NCI-H146 treated with DMSO at 0.1 percent for 48 hours (cell line): Measurements from ENCODE around the gene MAP2.

Experiments
- DNase-seq: peaks from one replicate; lab custom pipeline; 2025; ENCODE audit not compliant: unreplicated experiment; lab: John Stamatoyannopoulos, UW

Gene MAP2

DNA sequence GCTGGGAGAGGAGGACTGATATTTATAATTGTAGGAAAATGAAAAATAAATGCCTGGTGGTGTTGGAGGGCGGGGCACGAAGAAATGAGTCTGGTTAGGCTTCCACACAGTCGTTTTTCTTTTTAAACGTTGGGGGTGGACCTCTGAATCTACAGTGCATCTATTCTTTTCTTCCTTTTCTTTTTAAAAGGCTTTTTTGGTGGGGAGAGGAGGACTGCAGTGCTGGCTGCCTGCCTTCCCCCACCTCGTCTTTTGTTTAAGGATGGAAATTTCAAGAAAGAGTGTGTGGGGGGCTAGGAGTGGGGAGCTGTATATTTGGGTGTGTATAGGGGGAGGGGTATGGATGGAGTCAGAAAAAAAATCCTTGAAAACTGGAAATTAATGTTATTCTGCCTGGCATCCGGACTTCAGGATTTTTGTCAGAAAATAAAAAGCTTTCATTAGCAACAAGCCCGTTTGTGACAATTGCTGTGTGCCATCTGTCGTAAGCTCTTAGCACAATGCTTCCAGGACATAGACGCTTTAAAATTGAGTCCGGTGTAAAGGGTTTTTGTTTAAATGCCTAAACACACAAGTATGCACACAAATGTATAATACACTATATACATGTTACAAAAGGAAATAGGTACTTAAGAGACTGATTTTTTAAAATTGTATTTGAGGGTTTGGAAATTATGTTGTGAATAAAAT, 1.1 kb downstream of the MAP2 start:
- DNase-seq: peak; percentile 16

DNA sequence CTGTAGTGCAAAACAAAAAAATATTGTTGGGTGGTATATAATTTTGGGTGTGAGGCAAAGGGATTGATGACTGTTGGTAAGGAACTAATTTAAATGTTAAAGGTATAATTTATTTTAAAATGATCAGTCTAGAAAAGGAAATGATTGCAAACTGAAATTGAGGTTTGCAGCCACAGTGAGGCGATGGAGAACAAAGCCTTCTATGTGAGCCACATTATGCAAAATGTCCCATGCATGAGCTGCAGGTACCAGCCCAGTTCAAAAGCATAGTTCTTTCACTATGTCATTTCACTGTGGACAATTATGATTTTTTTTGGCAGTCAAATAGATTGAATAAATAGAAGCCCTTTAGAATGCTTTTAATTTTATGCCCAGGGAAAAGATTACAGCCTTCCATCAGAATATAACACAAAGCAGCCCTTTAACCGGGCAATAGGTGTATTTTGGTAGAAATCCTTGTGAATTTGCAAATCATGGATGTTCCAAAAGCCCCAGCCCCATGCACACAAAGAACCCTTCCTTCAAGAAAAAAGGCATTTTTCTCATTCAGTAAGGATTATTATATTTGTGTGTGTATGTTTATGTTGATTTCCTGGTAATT, 1.7 kb downstream of the MAP2 start:
- DNase-seq: peak; percentile 41

DNA sequence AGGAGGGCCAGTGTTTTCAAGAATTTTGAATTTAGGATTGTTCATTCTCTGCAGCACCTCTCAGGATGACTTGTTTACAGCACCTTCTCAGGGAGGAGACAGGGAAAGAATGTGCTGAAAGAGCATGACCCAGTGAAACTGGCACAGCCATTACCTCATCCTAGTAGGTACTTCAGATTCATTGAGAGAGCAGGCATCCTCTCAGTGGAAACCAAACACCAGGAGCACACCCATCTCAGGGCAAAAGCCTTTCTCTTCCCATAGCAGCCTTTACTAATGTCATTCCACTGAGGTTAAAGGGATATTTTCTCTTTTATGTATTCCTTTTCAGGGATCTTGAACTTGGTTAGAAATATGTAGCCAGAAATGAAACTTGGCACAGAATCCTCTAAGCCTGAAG, 2.6 kb downstream of the MAP2 start:
- peak; percentile 16 for DNase-seq

DNA sequence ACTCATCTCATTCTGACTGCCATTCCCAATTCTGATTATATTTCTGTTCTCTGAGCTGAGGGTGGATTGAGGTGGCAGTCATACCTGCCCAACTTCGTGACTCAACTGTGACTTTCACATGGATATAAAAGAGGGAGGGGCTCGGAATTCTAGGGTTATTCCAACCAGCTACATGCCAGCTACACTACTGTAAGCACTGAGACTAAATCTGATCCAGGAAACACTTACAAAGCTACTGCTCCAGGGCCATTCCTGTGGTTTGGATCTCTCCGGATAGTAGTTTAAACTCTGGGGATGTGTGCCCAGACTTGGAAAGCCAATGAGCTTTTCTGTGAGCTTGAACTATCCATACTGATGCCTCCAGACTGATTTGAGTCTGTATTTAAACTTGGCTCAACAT, 7.9 kb downstream of the MAP2 start:
- DNase-seq: no peak

DNA sequence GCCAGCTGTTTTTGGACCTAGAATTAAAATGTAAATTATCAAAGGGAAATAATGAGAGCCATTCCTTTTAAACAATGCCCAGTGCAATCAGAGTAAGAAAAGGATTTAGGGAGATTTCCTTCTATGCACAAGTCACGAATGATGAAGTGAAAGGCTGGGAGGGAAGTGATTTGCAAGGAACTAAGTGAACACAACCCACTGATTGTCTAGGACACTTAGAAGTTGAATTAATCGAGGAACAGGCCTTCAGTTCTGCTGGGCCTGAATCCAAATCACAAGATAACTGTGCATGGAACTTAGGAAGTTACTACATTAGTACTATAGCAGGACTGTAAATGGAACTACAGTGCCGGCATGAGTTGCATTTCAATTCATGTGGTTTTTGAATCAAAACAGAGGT, 17.7 kb downstream of the MAP2 start:
- DNase-seq: no peak

DNA sequence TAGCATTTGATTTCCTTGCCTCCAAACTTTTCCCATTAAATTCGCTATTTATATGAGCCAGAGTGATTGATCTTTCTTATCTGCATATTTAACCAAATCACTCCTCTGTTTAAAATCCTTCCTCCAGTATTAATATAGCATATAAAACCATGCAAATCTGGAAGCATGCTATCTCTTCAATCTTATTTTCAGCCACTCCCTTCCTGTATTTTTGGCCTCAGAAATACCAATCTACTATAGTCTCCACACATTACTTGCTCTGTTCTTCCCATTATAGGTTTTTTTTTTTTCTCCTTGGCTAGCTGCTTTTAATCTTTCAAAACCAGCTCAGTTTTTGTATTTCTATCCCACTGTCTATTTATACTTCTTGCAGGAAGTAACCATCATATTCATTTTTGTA, 19.1 kb downstream of the MAP2 start:
- no peak for DNase-seq

DNA sequence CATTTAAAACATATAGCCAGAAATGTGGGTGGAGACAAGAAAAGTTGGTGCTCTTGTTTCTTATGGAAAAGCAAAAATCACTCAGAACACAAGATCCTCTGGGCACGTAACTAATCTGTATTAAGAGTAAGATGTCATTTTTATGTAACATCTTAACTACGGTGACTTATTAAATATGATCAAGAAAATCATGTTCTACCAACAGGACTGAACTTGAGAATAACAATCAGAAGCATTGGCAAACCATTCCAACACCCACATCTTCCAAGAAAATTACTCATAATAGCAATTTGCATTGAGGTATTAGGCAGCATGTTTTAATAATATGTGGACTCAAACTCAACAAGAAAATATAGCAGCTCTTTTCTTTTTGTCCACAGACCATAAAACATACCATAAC, 21.6 kb downstream of the MAP2 start:
- no peak for DNase-seq

DNA sequence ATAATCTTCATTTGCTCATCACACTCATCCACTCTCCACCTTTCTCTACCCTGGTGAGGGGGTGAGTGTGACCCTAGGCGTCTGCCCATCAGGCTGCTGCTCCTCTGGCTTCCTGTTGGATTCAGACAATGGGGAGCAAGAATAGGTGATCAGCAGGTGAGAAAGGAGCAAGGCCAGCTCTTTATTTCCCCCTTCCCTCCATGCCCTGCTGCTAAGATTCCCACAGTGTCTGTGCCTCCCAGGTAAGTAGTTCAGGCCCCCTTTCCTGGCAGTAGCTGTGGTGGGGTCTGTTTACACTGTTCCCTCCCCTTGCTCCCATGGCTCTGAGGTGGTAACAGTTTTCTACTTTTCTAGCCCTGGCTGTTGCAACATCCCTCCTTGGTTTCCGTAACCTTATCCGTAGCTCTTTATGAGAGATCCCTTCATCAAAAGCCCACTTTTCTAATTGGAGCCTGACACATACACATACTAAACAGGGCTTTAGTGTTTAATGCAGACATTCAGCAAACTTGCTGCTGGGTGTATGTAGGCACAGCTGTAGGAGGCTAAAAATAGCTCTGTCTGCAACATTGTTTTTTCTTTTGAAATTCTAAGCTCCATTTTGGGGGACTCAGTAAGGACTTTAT, 27.5 kb downstream of the MAP2 start:
- peak; percentile 12 for DNase-seq

DNA sequence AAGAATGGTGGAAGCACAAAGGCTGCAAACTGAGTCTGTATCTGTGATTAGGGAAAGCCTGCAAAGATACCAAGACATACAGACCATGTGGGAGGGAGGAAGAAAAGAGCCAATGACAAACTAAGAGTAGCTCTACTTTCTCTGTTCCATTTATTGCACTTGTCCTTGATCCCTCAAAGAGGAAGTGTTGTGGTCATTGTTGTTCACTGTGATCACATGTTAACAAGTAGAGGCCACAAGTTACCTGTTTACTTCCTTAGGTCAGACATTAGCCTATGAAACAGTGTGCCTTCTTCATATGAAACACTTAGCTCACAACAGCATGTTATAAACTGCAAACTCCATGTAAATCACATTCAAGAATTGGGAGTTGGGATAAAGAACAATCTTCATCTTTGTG, 32.6 kb downstream of the MAP2 start:
- no peak for DNase-seq

DNA sequence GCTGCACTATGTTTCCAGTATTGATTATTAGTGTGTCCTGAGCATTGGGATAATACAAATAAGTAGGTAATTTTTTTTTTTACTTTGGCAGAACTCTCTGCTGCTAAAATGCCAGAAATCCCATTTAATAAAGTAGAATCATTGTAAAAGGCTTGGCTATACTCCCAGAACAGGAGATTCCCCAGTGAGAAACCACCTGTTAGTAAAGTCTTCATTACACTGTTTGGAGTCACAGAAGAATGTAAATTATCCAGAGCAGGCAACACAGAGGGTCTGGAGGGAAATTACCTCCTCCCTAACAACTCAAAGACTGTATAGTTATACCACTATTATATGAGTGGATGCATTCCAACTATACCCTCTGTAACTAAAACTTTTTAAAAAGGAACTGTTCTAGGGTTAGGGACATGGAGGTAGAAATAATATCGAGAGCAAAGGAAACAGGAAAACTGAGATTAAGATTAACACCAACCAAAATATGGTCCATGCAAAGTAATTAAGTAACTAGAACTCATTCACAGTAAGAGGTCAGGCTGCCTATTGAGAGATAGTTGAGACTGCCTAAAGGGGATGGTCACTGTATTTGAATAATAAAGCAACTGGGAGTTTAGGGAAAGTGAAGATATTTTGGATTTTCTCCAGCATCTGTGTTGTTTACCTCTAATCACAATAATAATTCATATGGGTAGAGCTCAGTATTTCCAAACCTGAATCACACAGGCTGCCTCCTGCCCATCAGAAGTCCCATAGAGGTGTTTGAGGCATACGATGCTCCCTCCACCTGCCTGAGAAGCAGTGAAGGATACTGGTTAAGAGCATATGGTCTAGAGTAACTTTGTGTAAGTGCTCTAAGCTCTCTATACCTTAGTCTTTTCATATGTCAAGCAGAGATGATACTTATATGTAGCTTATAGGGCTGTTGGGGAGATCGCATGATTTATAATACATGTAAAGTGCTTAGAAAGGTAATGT, 34.4 kb downstream of the MAP2 start:
- no peak for DNase-seq

DNA sequence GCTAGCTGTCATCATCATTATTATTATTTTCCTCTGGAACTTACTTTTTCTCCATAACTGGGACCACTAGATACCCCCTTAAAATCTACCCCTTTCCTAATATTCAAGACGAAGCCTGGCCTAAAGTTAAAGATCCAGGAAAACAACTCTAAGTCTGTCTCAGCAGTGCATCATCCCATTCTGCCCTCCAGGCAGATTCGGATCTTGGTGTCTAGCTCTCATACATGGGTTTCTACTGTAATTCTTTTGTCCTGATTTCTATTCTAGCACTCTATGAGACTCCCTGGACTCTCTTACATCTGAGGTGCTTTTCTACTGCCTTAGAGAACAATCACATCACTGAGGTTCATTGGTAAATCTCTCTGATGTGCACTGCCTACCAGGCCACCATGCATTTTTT, 35.5 kb downstream of the MAP2 start:
- no peak for DNase-seq

DNA sequence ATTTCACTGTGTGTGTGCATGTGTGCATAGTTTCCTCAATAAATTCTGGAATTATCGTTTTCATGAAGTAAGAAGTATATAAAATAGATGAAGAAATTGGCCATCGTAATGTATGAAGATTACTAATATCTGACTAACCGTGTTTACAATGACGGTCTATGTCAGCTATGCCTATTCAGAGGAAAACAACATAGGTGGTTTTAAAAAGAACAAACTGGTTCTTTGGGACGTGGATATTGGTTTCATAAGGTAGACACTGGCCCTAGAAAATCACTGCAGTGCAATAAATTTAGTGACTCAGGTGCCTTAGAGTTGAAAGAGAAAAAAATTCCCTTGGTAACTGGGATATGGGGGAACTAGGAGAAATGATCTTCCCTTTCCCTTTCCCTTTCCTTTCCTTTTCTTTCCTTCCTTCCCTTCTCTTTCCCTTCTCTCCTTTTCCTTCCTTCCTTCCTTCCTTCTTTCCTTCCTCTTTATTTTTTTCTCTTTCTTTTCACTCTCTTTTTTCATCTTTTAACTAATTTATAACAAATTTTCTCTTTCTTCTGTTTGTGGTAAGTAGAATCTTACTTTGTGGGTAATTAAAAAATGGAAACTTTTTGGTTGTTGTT, 36.4 kb downstream of the MAP2 start:
- DNase-seq: no peak

DNA sequence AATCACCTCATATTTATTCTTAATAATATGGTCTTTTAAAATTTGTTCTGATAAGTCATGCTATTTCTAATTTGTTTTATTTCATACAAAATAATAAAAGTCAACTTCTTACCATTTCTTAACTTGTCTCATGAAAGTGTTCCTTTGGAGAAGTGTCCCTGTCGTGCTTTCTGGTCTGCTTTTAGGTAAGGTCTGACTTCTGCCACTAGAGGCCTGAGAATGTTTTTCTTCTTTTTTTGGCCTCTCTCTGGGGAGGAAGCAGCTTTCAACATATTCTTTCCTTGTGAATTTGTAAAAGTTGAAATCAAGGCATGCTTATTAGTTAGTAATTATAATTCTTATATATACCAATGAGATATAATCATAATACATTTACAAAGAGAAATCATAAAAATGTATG, 39.4 kb downstream of the MAP2 start:
- no peak for DNase-seq

DNA sequence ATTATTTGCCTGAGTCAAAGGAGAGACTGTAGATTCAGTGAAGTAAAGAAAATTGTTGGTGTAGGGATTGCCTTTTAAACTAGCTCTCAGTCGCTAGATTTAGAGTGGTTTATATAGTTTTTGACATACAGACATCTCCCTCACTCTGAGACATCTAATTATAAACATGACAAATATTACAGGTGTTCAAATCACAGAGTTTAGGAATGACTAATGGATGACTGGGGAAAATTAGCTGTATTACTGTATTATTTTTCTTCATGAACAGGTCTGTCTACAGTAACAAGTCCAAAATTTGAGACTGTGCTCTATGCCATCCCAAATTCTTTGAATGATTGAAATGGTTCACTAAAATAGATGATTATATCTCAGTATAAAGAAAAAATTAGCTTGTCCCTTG, 40.0 kb downstream of the MAP2 start:
- no peak for DNase-seq

DNA sequence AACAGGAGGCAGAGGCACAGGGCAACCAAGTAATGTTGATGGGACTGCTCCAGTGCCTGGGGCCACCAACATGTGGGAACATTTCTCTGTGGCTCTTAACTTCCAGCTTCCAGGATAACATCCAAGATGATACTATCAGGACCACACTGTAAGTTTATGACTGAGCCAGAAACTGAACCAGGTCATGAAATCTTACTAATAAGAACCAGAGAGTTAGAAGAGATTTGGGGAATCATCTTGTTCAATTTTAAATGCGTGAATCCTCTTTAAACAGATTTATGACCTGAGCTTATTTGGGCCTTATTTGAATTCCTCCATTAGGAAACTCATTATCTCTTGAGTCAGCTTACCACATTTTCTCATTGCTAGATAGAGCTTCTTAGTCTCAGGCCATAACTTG, 45.0 kb downstream of the MAP2 start:
- DNase-seq: no peak

DNA sequence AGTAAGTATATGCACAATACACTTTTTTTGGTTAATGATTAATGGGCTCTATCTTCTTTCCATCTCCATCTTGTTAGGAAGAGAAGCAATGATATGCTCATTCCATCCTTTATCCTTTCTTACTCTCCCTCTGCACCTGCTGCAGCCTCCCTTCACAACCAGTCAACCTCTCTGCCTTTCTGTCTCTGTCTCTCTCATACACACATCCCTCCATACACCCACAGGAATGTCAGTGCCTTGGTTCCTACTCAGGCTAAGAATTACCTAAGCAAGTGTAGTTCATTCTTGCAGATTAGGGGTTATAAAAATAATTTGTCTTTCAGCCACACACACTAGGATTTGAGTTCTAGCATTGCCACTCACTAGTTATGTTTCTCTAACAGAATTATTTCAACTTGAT, 45.6 kb downstream of the MAP2 start:
- no peak for DNase-seq

DNA sequence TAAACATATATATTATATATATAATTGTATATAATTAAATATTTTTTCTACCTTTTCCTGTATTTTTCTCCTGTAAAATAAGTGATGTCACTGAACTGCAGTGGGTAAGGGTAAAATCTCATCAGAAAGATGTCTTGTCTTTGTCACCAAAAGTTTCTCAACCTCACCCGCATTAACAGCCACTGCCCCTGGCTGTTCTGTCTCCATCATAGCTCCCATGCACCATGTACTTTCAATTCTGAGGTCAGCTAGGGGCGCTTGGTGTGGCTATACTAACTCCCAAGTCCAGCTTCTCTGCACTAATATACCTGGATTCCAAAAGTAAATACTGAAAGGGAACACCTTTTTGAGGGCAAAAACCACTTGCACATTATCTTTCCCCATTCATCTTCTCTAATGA, 46.6 kb downstream of the MAP2 start:
- DNase-seq: no peak

DNA sequence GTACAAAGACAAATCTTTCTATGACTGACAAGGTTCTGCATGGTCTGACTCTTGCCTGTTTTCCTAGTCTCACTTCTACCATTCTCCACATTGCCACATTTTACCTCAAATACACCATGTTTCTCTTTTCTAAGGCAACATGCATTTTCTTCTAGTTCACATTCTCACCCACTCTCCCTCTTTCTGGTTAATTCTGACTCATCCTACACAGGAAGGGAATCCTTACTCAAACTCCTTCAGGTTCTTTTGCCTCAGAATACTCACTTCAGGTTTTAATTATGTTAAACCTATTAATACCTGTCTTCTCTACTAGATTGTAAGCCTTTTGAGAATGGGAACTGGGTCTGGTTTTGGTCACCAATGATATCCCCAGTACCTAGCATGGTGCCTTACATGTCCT, 47.2 kb downstream of the MAP2 start:
- DNase-seq: no peak

DNA sequence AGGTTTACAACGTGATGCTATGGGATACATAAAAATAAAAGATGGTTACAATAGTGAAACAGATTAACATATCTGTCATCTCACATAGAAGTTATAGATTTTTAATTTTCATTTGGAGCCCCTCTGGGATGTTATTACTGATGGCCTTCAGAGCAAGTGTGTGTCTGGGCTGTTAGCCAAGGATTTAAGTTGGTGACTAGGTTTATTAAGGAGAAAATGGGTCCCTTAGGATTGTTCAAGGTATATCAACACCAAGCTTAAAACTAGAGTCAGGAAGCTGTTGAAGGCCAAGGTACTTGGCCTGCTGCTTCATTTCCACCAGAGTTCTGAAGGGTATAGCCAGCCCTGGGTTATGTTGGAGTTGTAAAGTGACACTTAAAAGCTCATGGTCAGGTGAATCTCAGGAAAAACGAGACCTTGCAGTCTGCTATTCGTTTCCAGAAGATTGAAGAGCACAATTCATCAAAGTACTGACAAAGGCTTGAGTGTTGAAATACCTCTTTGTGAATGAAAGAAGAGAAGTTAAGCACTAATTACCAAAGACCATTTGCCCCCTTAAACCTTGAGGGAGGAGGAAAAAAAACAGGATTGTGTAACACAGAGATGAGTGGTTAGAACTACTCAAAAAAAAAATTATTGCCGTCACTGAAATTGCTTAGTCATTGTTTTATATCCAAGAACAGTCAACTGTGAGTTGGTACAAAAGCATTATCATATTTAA, 48.4 kb downstream of the MAP2 start:
- DNase-seq: no peak

DNA sequence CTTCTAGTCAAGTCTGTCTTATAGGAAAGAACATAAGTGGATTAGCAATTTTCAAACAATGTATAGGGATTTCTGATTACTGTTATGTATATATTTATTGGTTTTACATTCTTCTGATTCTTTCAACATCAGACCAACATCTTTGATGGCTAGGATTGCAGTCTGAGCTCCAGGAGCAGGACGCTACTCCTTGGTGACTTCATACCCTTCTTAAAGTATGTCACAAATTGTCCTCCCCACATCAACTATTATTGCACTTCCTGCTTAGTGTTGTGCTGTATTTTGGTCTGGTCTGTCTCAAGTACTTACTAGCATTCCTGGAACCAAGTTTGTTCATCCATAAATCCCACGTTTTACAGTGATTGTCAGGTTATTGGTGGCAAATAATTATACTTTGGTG, 49.0 kb downstream of the MAP2 start:
- no peak for DNase-seq
